HG03378 (cell line): ENCODE results near the gene TMEM107.
A peak's percentile ranks its signal among the peaks of the same experiment; 100 is the strongest.

ENCODE experiments used
- ATAC-seq: cut with Tn5 transposase; IDR thresholded peaks from one replicate; pipeline ENCODE4 v1.9.1; 2021; ENCODE audit warnings: mild to moderate bottlenecking, moderate library complexity; ENCODE audit not compliant: unreplicated experiment

The TMEM107 gene

GRCh38 chr17:8151641-8152111, 24.5 kb downstream of the TMEM107 start:
- no peak for ATAC-seq

- peak; percentile 39 for ATAC-seq
These were observed 25.0 kb downstream of the TMEM107 start for GRCh38 chr17:8151120-8151640.

- no peak for ATAC-seq
These were observed 25.7 kb downstream of the TMEM107 start for GRCh38 chr17:8150194-8151119.

- ATAC-seq = no peak
These were observed 26.6 kb downstream of the TMEM107 start for GRCh38 chr17:8149419-8150193.

GRCh38 chr17:8148560-8148959, 27.6 kb downstream of the TMEM107 start:
- ATAC-seq = no peak

- no peak for ATAC-seq
These were observed 28.3 kb downstream of the TMEM107 start for GRCh38 chr17:8147805-8148404.

- no peak for ATAC-seq
These were observed 28.9 kb downstream of the TMEM107 start for GRCh38 chr17:8147141-8147804.

GRCh38 chr17:8146381-8147140, 29.6 kb downstream of the TMEM107 start:
- no peak for ATAC-seq

GRCh38 chr17:8145811-8146210, 30.4 kb downstream of the TMEM107 start:
- no peak for ATAC-seq

- ATAC-seq = no peak
These were observed 31.6 kb downstream of the TMEM107 start for GRCh38 chr17:8144401-8145231.

- no peak for ATAC-seq
These were observed 32.4 kb downstream of the TMEM107 start for GRCh38 chr17:8143581-8144400.

- no peak for ATAC-seq
These were observed 33.1 kb downstream of the TMEM107 start for GRCh38 chr17:8142887-8143580.

- ATAC-seq = no peak
These were observed 33.9 kb downstream of the TMEM107 start for GRCh38 chr17:8142158-8142886.

- ATAC-seq = no peak
These were observed 34.4 kb downstream of the TMEM107 start for GRCh38 chr17:8141741-8142140.

GRCh38 chr17:8141045-8141444, 35.1 kb downstream of the TMEM107 start:
- no peak for ATAC-seq

- no peak for ATAC-seq
These were observed 35.8 kb downstream of the TMEM107 start for GRCh38 chr17:8140065-8141029.
